Stimulated activated CD8-positive, alpha-beta memory T cell treated with anti-CD3 and anti-CD28 coated beads, Interleukin-2, amount 100 ng/mL, for 48 hours (primary cell): ENCODE results near the gene MOCS1.

Experiments used
- DNase-seq, 2 donors: peaks; one replicate each; pipeline ENCODE4 v3.0.0-alpha.2; 2020; ENCODE audit warnings: low read depth in 2 of 2

The MOCS1 gene

GRCh38 chr6:39948199-39948791 is 14.0 kb upstream of the MOCS1 start:
- no peak for DNase-seq

GRCh38 chr6:39947611-39948068 is 13.4 kb upstream of the MOCS1 start:
- no peak for DNase-seq

DNA sequence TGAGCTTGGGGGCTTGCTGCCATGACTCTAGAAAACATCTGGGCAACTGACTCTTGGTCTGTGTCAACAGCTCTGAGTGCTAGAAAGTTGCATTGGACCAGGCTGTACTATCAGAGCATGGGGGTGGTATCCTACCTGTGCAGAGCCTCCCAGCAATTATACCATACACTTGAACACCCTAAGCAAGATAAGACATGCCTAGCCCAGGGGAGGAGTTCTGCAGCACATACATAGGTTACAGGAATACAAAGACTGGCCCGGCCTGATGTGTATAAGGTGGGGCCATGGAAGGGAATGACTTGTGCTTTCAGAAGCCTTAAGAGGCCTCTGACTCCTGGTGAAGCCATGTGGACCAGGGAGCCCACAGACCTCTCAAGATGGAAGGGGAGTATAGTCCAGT is 11.4 kb upstream of the MOCS1 start:
- no peak for DNase-seq

GRCh38 chr6:39942903-39943580 is 8.8 kb upstream of the MOCS1 start:
- DNase-seq: no peak

DNA sequence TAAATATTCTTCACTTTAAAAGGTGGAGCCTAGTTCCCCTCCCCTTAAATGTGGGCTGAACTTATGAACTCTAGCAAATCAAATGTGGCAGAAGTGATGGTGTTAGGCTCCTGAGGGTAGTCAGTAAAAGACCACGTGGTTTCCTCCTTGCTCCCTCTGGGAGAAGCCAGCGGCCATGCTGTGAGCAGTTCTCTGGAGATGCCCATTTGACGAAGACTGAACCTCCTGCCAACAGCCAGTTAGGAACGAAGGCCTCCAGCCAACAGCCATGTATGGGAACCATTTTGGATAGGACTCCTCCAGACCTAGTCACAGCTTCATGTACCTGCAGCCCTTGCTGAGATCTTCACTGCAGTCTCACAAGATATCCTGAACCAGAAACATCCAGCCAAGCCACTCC is 7.6 kb upstream of the MOCS1 start:
- DNase-seq: no peak

GRCh38 chr6:39941138-39941537 is 6.9 kb upstream of the MOCS1 start:
- no peak for DNase-seq

- DNase-seq: no peak
These were observed 4.8 kb upstream of the MOCS1 start for GRCh38 chr6:39938773-39939654.

DNA sequence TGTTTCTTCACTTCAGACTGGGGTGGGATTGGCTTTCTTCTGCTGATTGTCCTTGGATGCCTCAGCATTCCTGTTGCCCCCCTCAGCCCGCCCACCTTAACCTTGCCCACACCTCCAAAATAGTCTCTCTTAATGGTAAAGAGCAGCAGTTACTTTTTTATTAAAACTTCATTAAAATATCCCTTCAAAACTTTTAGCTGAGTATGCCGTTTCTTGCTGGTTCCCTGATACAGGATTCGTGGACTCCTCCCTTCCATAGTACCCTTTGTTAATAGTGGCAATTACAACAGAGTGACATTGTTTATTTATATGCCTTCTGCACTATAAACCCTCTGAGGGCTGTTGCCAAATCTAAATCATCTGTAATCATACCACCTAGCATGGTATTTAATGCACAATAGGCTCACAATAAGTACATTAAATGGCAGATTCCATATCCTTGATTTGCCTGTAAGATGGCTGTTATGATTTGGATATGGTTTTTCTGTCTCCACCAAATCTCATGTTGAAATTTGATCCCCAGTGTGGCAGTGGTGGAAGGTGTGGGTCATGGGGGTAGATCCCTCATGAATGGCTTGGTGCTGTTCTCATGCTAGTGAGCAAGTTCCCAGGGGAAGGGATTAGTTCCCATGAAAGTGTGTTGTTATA is 3.5 kb upstream of the MOCS1 start:
- no peak for DNase-seq

DNA sequence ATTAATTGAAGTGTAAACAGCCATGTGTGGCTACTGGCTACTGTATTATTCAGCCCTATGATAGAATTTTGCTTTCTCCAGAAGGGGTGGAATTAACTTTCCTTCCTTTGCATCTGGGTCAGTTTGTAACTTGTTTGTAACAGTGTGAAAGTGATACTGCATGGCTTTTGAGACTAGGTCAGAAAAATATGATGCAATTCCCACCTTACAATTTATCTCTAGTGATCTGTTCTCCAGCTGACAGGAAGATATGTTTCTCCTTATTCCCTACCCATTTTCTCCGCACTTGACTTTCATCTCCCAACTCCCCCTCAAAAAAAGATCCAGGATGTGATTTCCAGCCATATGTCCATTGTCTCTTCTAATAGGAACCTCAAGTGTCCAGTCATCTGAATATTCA is 2.6 kb upstream of the MOCS1 start:
- DNase-seq: no peak

- DNase-seq: no peak
These were observed 979 bp upstream of the MOCS1 start for GRCh38 chr6:39935241-39935640.

DNA sequence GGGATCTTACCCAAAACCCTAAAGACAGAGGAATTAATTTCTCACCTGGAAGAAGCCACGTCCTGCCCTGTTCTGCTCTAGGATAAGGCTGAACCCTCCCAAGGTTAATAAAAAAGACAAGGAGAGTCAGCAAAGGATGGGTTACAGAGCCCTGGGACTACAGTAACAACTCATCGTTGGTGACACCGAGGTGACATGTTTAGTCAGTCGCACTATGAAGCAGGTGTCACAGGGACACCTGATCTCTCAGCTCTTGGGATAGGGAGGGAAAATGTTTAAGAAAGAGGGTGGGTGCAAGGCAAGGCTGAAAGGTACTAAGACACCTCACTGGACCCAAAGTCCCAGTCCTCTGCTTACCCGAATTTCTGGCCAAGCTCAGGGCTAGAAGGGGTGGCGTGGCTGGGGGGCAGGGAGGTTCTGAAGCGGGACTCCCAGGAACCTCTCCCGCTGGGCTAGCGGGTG is 562 bp downstream of the MOCS1 start:
- no peak for DNase-seq

DNA sequence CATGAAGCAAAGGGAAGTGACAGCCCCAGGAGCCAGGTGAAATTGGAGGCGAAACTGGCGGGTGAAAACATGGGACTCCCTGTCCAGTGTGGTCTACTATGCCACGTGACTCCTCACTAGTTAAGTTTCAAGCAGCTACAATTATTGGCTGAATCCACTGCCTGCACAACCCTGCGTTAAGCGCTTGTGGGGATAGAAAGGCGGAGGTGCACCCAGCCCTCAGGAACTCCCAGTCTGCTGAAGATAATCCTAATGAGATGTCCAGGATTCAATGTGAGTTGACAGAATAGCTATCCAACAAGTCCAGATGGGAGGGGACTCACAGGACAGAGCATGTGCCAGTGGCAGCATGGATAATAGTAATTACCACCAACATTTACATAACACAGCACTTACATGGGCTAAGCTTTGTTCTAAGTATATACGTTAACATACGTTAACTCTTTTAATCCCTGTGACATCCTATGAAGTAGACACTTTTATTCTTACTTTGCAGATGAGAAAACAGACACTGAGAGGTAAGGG is 1.8 kb downstream of the MOCS1 start:
- DNase-seq: no peak

- DNase-seq: no peak
These were observed 2.7 kb downstream of the MOCS1 start for GRCh38 chr6:39931607-39932006.

- DNase-seq: no peak
These were observed 3.7 kb downstream of the MOCS1 start for GRCh38 chr6:39930540-39930939.

GRCh38 chr6:39929733-39930461 is 4.4 kb downstream of the MOCS1 start:
- DNase-seq: no peak

DNA sequence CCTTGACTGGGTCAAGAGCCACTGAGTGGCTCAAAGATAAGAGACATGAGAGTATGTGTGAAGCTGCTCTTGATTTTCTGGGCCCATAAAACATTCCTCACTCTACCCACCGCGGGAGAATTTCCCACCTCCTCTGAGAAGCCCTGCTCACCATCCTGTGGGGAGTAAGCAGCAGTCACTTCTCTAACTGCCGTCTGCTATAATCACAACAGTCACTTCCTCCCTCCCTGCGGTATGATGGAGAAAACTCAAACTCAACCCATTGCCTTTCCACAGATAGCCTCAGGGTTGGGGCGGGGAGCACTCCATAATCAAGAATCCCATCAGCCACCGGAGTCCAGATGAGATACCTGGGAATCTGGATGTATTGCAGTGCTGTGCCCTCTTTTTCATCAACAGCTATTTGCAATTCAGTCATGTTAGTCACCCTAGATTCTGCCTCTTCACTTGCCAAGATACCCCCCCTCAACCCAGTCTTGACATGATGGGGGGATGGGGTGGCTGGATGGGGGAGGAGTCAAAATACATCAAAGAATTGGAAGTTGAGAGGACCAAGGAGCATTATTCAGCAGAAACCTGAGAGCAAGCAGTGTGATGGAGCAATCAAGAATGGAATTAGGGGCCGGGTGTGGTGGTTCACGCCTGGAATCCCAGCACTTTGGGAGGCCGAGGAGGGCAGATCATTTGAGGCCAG is 5.1 kb downstream of the MOCS1 start:
- DNase-seq: no peak

DNA sequence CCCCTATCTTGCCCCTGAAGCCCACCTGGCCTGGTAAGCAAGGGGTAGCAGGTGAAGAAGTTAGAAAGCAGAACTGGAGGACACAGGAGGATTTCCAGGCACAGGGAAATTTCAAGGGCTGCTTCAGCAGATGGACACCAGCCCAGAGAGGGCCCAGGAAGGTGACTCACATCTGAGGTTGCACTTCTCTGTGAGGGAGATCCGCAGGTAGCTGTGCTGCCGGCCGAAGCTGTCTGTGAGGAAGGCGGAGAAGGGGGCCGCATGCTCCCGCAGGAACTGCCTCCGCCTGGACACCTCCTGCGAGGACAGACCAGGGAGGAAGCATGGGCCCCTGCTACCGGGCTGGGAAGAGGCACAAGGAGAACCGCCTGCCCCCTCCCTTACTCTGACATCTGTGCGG is 7.1 kb downstream of the MOCS1 start:
- DNase-seq: no peak

- no peak for DNase-seq
These were observed 7.6 kb downstream of the MOCS1 start for GRCh38 chr6:39926668-39927067.

DNA sequence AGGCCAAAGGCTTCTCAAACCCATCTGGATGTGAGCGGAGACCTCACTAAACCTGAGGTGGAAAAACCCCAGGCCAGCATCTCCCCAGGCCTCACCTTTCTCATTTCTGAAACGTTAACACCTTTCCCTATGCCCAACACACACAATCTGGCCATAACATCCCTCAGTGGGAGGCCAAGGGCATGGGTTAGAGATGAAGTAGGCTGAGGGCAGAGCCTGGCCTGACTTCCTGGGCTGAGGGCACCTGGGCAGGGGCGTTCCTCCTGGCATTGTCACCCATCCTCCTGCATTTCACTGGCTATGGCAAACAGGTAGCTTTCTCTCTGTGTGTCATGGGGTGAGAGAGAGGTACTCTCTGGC is 8.4 kb downstream of the MOCS1 start:
- no peak for DNase-seq

GRCh38 chr6:39925191-39925930 is 8.9 kb downstream of the MOCS1 start:
- no peak for DNase-seq
